HG03432 (cell line): ENCODE measurements around the gene TUBA1B.
A peak's percentile ranks its signal among the peaks of the same experiment; 100 is the strongest.
"Not testable (repeated sequence)": the region's sequence is repeated elsewhere in the genome, so short reads cannot be mapped to it uniquely, and the experiment has no call there.

Experiments used
- ATAC-seq: cut with Tn5 transposase; IDR thresholded peaks from one replicate; pipeline ENCODE4 v1.9.1; 2021; ENCODE audit warnings: mild to moderate bottlenecking, moderate library complexity; ENCODE audit not compliant: unreplicated experiment

TUBA1B gene

DNA sequence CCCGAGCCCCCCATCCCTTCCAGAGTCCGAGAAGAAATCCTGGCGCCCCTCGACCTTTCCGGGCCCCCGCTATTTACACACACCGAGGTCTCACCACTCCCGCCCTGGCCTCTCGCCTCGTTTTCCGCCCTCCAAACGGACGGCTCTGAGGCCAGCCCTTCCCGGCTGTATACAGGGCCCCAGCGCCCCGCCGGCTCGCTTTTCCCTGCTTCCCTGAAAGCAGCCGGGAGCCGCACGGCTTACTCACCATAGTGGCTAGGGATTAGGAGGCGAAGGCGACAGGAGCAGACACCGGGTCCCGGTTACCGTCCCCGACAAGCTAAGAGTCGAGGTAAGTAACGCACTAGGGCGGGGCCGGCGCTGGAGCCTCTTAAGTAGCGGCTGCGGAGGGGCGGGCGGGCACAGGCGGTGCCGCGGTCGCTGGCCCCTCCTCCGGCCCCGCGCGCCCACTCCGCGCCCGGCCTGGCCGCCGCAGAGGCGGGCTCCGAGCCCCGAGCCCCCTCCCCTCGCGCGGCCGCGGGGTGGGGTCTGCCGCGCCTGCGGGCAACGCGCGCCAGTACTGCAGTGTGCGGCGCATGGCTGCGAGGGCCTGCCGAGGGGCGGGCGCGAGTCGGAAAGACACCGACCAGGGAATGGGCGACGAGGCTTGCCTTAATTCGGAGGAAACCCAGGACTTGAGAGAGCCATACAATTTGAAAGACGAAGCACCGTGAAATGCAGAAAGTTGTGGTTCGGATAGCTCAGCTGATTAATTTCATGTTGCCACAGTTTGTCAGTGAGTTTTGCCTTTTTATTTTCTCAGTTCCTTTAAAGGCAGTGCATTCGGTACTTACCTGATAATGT lies at the start of gene TUBA1B:
Gene TUBA1B, minus strand, starts transcription at position 345 of the 843 bp plus-strand sequence. Its CDS starts 95 bp downstream, at position 250.
- ATAC-seq = peak; percentile 76

DNA sequence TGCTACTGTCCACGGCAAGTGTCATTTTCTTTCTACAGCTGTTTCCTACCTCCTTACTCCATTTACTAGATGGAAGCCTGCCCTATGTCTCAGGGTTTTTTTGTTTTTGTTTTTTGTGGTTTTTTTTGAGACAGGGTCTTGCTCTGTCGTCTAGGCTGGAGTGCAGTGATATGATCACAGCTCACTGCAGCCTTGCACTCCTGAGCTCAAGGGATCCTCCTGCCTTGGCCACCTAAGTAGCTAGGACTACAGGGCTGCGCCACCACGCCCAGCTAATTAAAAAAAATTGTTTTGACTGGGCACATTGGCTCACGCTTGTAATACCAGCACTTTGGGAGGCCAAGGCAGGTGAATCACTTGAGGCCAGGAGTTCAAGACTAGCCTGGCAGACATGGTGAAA lies 43.0 kb upstream of the TUBA1B start:
- ATAC-seq = no peak

DNA sequence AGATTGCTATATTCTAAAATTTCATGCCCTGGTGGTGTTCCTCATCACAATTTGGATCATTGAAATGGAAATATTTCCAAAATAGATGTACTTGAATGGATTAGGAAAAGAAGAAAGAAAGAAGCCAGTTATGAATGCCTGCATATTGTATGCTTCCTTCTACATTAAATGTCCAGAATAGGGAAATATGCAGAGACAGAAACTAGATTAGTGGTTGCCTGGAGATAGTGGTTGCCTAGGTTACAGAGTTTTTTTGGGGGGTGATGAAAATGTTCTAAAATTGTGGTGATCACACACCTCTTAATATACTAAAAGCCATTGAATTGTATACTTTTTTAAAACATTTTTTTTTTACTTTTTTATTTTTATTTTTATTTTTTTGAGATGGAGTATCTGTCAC lies 39.7 kb upstream of the TUBA1B start:
- ATAC-seq = no peak

DNA sequence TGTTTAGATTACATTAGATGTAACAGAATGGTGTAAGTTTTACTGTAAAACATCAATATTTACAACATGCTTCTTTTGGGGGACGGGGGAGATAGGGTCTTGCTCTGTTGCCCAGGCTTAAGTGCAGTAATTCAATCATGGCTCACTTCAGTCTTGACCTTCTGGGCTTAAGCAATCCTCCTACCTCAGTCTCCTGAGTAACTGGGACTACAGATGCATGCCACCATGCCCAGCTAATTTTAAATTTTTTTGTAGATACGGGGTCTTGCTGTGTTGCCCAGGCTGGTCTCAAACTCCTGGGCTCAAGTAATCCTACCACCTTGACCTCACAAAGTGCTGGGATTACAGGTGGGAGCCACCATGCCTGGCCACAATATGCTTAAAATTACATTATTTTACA lies 33.9 kb upstream of the TUBA1B start:
- ATAC-seq = no peak

DNA sequence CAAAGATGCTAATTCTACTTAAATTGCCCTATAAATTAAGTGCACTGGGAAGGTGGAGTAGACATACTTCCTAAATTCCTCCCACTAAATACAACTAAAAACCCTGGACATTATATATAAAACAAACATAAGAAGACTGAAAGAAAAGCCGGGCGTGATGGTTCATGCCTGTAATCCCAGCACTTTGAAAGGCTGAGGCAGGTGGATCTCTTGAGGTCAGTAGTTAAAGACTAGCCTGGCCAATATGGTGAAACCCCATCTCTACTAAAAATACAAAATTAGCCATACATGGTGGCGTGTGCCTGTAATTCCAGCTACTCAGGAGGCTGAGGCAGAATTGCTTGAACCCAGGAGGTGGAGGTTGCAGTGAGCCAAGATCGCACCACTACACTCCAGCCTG lies 30.7 kb upstream of the TUBA1B start:
- ATAC-seq = not testable (repeated sequence)

DNA sequence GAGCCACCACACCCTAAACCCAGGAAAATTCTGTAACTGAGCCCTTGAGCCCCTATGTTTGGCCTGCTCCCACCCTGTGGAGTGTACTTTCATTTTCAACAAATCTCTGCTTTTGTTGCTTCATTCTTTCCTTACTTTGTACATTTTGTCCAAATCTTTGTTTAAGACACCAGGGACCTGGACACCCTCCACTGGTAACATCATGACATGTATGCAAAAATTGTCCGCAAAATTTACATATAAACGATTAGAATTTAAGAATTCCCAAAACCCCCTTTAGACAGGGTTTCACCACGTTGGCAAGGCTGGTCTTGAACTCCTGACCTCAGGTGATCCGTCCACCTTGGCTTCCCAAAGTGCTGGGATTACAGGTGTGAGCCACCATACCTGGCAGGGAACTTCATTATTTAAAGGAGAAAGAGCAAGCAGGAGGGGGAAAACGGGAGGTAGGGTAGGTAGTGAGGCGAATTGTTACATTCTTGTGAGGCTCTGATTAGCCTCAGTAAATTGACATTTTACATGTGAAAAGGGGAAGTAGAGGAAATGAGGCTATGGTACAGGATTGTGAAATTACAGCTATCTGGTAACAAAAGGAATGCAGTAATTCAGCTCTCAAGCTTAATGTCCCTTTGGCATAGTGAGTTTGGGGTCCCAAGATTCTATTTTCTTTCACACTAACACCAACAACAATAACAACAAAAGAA lies 30.0 kb upstream of the TUBA1B start:
- no peak for ATAC-seq

DNA sequence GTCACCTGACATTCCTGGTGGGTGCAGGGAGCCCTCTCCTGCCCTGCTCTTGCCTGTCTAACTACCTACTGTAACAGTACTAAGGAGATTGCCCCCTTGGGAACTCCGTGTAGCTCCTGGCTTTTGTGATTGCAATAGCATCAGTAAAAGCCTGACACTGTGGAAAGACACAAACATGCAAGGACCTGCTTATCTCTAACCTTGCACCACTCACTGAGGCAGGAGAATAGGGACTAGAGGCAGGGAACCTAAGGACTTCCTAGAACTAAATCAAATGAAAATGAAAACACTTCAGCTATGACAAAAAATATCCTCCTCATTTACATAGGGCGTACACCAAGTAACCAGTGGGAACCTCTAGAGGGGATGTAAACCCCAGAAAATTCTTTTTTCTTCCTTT lies 29.2 kb upstream of the TUBA1B start:
- ATAC-seq = peak; percentile 46

DNA sequence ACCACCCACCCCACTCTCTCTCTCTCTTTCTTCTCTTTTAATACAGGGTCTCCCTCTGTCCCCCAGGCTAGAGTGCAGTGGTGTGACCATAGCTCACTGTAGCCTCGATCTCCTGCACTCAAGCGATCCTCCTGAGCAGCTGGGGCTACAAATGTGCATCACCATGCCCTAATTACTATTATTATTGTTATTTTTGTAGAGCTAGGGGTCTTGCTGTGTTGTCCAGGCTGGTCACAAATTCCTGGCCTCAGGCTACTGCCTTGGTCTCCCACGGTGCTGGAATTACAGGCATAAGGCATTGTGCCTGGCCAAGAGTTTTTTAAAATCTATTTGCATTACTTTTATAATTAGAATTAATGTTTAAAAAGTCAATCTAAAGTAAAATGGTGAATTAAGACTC lies 23.0 kb upstream of the TUBA1B start:
- no peak for ATAC-seq

DNA sequence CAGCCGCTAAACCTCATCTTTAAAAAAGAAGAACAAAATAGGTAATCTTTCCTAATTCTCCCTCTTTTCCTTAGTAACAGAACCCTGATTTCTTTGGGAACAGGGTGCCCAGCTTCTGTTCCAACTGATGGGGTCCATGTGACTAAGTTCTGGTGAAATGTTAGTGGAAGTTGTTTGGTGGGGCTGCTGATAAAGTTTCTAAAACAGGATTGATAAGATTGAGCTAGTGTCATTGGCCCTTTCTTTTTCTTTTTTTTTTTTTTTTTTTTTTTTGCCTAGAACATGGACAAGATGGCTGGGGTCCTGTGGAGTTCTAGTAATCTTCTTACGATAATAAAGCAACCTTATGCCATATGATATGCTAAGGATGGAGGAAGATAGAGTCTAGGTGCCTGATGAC lies 16.2 kb upstream of the TUBA1B start:
- no peak for ATAC-seq

DNA sequence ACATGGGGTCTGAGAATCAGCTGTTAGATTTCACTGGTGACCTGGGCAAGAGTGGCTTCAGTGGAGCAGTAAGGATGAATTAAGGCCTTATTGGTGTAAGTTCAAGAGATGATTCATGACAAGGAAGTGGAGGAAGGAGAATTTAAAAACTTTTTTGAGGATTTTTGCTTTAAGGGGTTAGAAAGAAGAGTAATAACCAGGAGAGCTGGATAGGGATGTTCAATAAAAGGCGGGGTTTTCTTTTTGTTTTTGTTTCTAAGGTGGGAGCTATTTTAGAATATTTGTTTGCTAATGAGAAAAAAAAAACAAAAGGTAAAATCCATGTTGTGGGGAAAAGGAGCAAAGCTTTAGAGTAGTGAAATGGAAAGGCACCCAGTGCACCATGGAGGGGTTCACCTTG lies 15.2 kb upstream of the TUBA1B start:
- ATAC-seq = no peak

DNA sequence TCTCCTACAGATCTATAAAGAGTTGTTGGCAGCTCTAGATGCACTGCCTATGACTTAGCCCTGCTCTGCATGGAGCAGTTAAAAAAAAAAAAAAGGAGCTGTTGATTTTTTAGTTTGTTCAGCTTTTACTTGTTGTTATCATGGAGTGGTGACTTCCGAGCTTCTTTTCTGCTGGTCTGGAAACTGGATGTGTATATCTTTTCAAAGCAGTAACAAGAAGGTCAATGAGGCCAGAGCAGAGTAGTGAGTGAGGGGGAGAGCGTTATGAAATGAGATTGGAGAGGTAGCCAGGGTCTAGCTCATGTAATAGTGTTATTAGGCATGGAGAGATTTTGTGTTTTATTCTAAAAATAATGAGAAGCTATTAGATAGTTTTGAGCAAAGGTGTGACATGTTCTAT lies 13.2 kb upstream of the TUBA1B start:
- no peak for ATAC-seq

DNA sequence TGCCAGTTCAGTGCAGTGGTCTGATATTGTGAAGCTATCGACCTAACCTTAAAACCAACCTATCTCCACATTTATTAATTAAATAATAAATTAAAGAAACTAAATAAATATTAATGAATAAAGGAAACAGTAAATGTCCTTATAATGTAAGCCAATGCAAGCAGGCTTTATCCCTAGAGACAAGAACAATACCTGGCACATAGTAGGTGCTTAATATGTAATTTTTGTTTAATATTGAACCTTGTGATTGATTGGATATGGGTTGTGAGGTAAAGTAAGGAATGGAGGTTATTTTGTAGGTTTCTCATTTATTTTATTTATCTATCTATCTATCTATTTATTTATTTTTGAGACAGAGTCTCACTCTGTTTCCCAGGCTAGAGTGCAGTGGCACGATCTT lies 7.8 kb upstream of the TUBA1B start:
- ATAC-seq = no peak

DNA sequence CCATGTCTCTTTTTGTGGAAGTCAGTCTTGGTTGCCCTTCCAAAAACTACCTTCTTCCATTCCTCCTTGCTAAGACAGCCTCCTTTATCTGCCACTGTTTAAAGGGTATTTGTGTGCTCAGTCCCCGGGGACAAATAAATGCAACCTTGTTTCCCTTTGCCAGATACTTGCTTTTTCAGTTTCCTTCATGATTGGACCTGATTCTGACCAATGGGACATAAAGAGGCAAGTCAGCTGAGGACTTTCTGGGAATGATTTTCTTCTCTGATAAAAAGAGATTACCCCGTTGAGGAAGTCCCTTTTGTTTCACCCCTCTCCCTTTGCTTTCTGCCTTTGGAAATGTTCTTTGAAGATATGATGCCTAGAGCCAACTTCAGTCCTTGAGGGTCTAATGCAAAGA lies 7.4 kb upstream of the TUBA1B start:
- no peak for ATAC-seq

DNA sequence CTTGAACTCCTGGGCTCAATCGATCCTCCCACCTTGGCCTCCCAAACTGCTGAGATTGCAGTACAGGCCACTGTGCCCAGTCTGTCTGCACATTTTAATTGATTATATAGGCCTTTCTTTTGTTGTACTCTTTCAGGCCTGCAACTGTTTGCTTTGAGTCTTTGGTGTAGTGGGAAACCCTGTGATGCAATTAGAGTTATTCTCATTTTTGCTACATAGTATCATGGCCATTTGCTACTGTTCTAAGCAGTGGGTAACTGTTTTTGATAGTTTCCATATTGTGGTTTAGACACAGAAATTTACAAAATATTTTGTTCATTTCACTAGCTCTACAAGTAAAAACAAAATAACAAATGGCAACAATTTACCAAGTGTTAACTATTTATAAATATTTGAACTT lies 6.3 kb upstream of the TUBA1B start:
- no peak for ATAC-seq

DNA sequence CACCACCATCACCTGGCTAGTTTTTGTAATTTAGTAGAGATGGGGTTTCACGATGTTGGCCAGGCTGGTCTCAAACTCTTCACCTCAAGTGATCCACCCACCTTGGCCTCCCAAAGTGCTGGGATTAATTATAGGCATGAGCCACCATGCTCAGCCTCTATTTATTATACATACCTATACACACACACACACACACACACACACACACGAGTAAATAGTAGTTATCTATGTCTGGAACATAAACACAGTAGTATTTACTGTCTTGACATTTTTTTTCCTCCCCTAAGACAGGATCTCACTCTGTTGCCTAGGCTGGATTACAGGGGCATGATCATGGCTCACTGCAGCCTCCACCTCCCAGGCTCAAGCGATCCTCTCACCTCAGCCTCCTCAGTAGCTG lies 5.8 kb upstream of the TUBA1B start:
- ATAC-seq = not testable (repeated sequence)

DNA sequence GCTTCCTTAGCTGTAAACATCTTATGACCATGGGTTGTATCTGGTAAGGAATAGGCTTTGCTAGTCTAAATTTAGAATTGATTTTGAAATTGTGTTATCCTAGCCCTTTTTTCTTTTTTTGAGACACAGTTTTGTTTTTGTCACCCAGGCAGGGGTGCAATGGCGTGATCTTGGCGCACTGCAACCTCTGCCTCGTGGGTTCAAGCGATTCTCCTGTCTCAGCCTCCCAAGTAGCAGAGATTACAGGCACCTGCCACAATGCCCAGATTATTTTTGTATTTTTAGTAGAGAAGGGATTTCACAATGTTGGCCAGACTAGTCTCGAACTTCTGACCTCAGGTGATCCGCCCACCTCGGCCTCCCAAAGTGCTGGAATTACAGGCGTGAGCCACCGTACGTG lies 2.4 kb upstream of the TUBA1B start:
- no peak for ATAC-seq

DNA sequence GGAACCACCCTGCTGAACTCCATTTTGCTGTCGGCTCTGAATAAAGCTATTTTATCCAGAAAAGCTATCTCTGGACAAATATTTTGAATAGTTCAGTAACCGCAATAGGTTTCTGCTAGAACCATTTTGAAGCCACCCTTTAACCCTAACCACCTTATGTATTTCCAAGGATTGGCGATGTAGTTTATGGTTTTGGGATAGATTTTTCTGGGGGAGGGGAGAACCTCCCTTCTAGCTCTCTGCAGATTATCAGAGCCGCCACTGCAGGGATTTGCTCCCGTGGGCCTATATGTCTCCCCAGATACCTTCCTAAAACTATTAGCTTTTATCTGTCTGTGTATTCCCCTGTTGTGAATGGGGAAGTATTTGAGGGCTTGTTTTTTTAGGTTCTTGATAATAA lies 1.8 kb upstream of the TUBA1B start:
- no peak for ATAC-seq

DNA sequence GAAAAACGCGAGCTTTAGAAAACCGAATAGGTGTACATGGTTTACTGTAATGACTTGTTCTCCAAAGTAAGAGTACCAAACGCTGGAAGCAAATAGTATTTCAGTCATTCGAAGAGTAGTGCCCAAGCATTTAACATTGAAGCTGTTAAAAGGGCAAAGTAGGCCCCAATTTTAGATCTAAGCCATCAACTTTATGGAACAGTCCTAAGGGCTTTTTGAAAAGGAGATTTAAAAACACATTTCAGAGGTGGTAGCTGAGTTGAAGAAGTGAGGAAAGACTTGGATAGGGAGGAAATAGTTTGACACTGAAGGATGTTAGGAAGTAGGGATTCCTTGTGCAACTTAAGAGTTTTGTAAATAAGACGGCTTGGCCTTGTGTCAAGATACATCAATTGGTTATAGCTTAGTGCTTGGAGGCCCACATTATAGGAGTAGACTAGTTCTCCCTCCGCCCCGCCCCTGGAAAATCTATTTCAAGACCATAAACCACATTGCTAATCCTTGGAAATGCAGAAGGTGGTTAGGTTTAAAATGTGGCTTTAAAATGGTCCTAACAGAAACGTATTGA lies 783 bp upstream of the TUBA1B start:
- ATAC-seq = no peak

DNA sequence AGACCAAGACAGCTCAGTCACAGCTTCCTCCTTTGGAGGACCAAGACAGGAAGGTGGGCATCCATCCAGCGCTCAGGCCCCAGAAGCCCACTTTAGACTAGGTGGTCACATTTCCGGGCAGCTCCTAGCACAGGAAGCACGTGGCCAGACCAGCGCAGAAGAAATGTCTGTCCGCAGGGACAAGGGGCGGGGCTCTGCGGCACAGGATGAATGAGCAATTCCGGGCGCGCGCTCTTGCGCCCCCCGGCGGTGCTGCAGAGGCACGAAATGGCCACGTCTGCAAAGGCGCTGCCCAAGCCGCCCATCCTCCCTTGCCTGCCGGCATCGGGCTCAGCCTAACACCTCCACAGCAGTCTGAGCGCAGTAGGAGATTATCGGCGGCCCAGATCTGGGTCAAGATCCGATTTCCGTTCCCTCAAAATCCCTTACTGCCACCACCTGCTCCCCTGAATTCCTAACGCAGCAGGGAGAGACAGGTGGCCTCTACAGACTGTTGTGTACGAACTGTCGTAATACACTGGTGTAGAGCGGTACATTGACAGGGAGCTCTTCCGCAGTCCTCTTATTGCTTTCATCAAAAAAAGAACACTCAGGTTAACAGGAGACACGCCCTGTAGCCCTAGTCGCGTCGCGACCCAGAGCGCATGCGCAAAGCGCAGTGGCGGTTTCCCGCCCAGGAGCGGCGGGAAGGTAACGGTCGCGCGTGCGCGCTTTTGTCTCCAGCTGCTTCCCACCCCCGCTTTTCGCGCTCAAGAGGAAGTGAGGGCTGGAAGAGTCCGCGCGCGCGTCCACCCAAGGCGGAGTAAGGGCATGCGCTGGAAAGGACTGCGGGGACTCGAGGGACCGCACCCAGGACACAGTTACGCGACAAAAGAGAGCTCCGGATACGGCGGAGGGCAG lies 794 bp downstream of the TUBA1B start:
- ATAC-seq = peak; percentile 65

DNA sequence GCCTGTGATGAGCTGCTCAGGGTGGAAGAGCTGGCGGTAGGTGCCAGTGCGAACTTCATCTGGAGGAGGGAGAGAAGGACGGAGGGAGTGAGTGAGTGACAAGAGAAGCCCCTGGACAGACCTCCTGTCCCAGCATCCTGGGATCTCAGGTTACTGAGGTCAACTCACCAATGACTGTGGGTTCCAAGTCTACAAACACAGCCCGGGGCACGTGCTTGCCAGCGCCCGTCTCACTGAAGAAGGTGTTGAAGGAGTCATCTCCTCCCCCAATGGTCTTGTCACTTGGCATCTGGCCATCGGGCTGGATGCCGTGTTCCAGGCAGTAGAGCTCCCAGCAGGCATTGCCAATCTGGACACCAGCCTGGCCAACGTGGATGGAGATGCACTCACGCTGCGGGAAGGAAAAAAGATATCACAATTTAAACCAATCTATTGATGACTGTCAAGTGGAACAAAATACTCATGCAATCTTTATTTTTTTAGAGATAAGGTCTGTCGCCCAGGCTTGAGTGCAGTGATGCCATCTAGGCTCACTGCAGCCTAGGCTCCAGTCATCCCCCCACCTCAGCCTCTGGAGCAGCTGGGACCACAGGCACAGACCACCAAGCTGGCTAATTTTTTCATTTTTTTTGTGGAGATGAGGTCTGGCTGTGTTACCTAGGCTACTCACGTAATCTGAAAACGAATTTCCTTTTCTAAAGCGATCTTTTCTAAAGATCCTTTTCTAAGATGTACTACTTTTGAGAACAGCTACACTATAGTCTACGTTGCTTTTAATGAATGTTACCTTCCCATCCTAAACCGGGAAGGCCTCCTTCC lies 1.7 kb downstream of the TUBA1B start:
- no peak for ATAC-seq
